SIG-M5 (cell line): ENCODE data around the gene EXOSC7.
"Not testable (repeated sequence)": the region's sequence is repeated elsewhere in the genome, so short reads cannot be mapped to it uniquely, and the experiment has no call there.

ENCODE experiments used
- DNase-seq: peaks from one replicate; lab custom pipeline; 2025; lab: John Stamatoyannopoulos, UW

Gene EXOSC7

GRCh38 chr3:44962621-44963393, 13.2 kb upstream of the EXOSC7 start:
- DNase-seq: no peak

GRCh38 chr3:44963571-44964325, 12.3 kb upstream of the EXOSC7 start:
- DNase-seq: no peak

GRCh38 chr3:44965165-44965564, 10.9 kb upstream of the EXOSC7 start:
- no peak for DNase-seq

GRCh38 chr3:44966795-44967278, 9.2 kb upstream of the EXOSC7 start:
- peak; percentile 62 for DNase-seq

- no peak for DNase-seq
Observed at GRCh38 chr3:44968447-44968858, 7.6 kb upstream of the EXOSC7 start.

GRCh38 chr3:44969154-44969827, 6.8 kb upstream of the EXOSC7 start:
- peak; percentile 52 for DNase-seq

GRCh38 chr3:44969828-44970179, 6.2 kb upstream of the EXOSC7 start:
- no peak for DNase-seq

GRCh38 chr3:44970926-44971490, 5.0 kb upstream of the EXOSC7 start:
- DNase-seq: no peak

GRCh38 chr3:44974416-44974815, 1.6 kb upstream of the EXOSC7 start:
- DNase-seq: no peak

GRCh38 chr3:44981220-44981619, 5.2 kb downstream of the EXOSC7 start:
- DNase-seq: no peak

GRCh38 chr3:44981751-44982150, 5.7 kb downstream of the EXOSC7 start:
- no peak for DNase-seq

GRCh38 chr3:44982817-44983216, 6.8 kb downstream of the EXOSC7 start:
- DNase-seq: no peak

GRCh38 chr3:44983484-44983941, 7.5 kb downstream of the EXOSC7 start:
- DNase-seq: no peak

- DNase-seq: no peak
Observed at GRCh38 chr3:44984335-44984734, 8.3 kb downstream of the EXOSC7 start.

GRCh38 chr3:44986330-44986729, 10.3 kb downstream of the EXOSC7 start:
- DNase-seq: not testable (repeated sequence)

GRCh38 chr3:44987332-44987731, 11.3 kb downstream of the EXOSC7 start:
- no peak for DNase-seq

GRCh38 chr3:44988073-44988472, 12.0 kb downstream of the EXOSC7 start:
- no peak for DNase-seq

- no peak for DNase-seq
Observed at GRCh38 chr3:44989141-44989540, 13.1 kb downstream of the EXOSC7 start.

GRCh38 chr3:44989636-44990373, 13.8 kb downstream of the EXOSC7 start:
- no peak for DNase-seq

GRCh38 chr3:44991326-44991725, 15.3 kb downstream of the EXOSC7 start:
- DNase-seq: no peak
